ENCODE data around the gene COPA.

DNA sequence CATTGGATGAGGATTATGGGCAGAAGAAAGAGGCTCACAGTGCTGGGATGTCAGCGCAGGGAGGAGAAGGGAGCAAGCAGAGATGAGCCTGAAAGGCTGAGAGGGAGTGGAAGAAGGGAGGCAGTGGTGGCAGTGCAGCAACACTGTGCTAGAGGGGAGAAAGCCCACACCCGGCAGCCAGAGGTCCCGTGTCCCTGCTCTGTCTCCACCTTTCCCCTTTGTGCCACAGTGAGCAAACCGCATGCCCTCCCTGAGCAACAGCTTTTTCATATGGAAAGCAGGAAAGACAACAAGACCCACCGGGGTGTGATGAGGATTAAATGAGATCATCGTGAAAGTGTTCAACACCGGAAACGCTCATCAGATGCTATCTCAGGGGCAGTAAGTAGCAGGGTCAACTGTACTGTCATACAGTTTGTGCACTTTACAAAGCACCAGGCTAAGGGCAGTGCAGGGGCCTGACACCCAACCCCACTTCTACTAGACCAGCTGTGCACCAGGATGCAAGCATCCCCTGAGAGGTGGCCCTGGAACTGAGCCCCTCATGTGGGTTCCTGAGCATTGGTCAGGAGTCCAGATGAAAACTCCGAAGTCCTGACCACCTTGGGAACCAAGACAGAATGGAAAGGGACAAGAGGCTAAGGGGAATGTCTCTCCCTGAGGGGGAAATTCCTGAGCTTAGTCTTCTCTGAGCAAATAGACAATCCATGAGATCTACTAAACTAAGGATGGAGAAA lies 32.9 kb upstream of the COPA start:
- TF ChIP-seq, protein P1, sequence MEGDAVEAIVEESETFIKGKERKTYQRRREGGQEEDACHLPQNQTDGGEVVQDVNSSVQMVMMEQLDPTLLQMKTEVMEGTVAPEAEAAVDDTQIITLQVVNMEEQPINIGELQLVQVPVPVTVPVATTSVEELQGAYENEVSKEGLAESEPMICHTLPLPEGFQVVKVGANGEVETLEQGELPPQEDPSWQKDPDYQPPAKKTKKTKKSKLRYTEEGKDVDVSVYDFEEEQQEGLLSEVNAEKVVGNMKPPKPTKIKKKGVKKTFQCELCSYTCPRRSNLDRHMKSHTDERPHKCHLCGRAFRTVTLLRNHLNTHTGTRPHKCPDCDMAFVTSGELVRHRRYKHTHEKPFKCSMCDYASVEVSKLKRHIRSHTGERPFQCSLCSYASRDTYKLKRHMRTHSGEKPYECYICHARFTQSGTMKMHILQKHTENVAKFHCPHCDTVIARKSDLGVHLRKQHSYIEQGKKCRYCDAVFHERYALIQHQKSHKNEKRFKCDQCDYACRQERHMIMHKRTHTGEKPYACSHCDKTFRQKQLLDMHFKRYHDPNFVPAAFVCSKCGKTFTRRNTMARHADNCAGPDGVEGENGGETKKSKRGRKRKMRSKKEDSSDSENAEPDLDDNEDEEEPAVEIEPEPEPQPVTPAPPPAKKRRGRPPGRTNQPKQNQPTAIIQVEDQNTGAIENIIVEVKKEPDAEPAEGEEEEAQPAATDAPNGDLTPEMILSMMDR (IDR thresholded peaks at IDR 0.05), result no peak
- no peak for TF ChIP-seq POLR2A (IDR thresholded peaks at IDR 0.05)
